ENCODE results near the gene ERCC6.

The ERCC6 gene

GRCh38 chr10:49508654-49509053 lies 30.3 kb downstream of the ERCC6 start:
- no peak for DNase-seq

GRCh38 chr10:49508249-49508648 lies 30.7 kb downstream of the ERCC6 start:
- DNase-seq, result no peak

GRCh38 chr10:49505589-49505988 lies 33.3 kb downstream of the ERCC6 start:
- no peak for DNase-seq

GRCh38 chr10:49505076-49505475 lies 33.8 kb downstream of the ERCC6 start:
- DNase-seq, result no peak

DNA sequence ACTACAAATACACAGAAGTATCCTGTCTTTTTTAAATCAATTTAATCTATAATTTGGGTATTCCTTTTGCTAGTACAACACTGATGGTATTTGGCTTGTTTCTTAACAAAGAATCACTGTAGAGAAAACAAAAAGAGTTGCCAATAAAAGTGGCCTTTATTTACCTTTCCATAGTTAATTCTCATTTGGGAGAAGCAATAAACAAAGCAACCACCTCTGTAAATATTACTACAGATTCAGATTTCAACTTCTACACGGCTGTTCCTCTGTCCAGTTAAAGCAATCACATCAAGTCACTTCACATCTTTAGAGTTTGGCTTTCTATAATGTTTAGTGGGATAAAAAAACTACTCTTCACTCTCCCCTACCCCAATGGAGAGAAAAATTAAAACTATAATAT lies 34.4 kb downstream of the ERCC6 start:
- no peak for DNase-seq

DNA sequence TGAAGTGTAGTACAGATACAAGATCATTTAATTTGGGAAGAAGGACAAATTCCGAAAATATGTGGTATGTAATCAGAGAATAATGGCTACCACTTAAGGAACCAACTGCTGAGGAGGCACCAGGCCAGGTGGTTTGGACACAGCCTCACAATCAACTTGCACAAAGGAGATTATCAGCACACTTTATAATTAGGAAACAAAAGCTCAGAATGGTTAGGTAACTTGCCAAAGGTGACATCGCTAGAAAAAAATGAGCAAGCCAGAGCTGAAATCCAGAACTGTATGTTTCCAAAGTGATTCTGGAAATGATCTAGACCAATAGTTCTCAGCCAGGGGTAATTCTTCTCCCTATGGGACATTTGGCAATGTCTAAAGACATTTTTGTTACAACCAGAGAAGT lies 36.6 kb downstream of the ERCC6 start:
- DNase-seq, result no peak

DNA sequence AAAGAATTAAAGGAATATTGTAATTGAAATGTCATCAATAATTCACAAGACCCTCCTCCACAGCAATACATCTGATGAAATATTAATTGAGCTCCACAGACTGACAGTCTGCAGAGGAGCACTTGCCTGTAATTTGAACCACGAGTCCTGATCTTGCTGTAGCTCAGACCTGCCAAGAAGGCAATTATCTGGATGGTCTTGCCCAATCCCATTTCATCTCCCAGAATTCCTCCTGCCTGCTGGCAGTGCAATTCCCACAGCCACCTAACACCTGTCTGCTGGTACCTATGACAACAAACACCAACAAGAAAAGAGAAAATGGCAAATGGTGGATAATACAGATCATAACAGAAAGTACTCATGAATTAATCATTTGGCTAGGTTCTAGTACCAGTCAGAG lies 38.5 kb downstream of the ERCC6 start:
- DNase-seq, result no peak

DNA sequence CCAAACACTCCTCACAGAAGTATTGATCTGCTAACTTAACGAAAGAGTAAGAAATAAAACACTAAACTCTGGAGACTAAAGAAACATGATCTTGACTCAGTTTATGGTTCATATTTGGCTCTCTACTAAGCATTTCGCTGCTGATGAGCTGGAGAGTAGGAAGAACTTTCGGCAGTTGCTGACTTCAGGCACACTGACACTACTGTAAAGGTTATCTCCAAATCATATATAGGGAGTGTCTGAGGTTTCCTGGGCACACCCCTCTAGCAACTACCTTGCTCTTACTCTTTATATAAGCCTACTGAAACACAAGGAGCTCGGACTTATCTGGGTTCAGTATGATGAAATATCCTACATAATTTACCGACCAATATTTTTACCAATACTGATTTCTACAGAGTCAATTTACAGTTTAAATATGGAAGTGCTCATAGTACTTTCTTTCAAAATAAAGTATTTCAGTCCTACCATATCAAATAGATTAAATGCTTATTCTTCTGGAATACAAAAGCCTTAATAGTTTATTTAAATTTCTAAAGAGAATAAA lies 39.5 kb downstream of the ERCC6 start:
- DNase-seq, result no peak

GRCh38 chr10:49498425-49498824 lies 40.5 kb downstream of the ERCC6 start:
- no peak for DNase-seq

- no peak for DNase-seq
These were observed 41.6 kb downstream of the ERCC6 start for GRCh38 chr10:49497358-49497757.

- DNase-seq, result peak; percentile 80
These were observed 50.7 kb downstream of the ERCC6 start for GRCh38 chr10:49488056-49488717.

DNA sequence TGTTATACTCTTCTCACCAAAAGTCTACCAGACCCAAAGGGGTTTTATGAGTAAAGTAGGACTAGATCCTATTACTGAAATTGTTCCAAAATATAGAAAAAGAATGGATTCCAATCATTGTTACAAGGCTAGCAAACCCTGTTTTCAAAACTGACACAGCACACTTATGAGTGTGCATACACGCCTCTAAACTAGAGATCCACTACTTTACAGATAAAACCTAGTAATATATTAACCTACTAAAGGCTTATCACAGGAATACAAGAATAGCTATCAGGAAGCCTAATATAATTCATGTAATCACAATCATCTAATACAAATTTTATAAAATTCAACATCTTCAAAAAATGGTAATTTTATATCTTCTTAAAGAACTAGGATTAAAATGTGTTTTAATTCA lies 52.2 kb downstream of the ERCC6 start:
- DNase-seq, result no peak

- no peak for DNase-seq
These were observed 52.9 kb downstream of the ERCC6 start for GRCh38 chr10:49486009-49486408.

DNA sequence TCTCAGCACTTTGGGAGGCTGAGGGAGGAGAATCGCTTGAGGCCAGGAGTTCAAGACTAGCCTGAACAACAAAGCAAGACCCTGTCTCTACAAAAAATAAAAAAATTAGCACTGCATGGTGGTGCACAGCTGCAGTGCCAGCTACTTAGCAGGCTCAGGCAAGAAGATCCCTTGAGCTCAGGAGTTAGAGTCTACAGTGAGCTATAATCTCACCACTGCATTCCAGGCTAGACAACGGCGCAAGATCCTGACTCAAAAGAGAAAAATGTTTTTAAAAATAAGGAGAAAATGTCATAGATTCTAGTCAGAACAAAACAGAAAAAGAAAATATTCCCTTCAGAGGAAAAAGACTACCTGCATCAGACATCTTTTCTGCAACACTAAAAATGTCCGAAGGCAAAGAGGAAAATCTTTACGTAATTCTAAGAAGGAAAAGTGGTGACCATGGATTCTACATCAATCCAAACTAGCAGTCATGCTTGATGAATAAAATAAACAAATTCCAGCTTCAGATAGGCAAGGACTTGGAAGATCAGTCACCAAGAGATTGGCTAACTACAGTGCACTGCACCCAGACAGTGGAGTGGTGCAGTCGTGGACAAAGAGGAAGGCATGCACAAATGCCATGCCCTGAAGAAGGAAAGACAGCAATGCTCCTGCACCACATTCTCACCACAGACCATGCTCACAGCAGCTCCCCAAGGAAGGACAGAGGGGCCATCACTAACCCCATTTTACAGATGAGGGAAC lies 54.3 kb downstream of the ERCC6 start:
- DNase-seq, result no peak

- no peak for DNase-seq
These were observed 60.1 kb downstream of the ERCC6 start for GRCh38 chr10:49478819-49479218.

- no peak for DNase-seq
These were observed 64.0 kb downstream of the ERCC6 start for GRCh38 chr10:49474901-49475300.

- DNase-seq, result no peak
These were observed 67.4 kb downstream of the ERCC6 start for GRCh38 chr10:49471532-49471931.

DNA sequence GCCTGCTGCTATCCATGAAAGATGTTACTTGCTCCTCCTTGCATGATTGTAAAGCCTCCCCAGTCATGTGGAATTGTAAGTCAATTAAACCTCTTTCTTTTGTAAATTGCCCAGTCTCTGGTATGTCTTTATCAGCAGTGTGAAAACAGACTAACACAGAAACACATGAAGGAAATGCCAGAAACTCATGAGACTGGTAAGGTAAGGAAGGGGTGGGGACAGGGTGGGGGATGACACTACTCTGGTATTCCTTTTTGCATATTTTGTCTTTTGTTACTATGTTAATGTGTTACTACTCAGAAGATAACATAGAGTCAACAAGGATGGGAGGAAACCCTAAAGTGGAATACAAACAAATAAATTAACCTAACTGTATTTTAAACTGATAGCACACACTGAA lies 73.2 kb downstream of the ERCC6 start:
- DNase-seq, result no peak

Measured in islet precursor cell (in vitro differentiated cells).